ENCODE measurements around the gene DDX3X. TPM values are rescaled to one million over a fixed set of nuclear protein-coding genes. Genes with fewer than 3 reads are reported as not detected.

The DDX3X gene
- total and polyA plus RNA-seq, 2 of the 13 experiments (the other 11 are each of a cell fraction or from before 2014, with no cell fraction given): 53.5 to 239 TPM

- in situ Hi-C loops (cut with HindIII; ENCODE audit: extremely low pct_ligation_motif_present, low pct_unique_long_range_greater_than_20kb): no loop called here
- 79% methylated on average over 3 of the region's 3 CpGs for WGBS (ENCODE audit: low lambda C conversion rate)
- BruUV-seq (replicated peaks): no TSS peak
These were observed 17.1 kb downstream of the DDX3X start for GRCh38 chrX:41350976-41351569.

More at GRCh38 chrX:41350976-41351569, 17.1 kb downstream of the DDX3X start:
- CTCF ChIA-PET (ENCODE audit: low intra/inter-chr PET ratio, low total read pairs): no interaction called here
- no peaks in the 10 kb centered on the region for H3K27me3 ChIP-seq (ENCODE audit: control insufficient read depth in 1 of 2, insufficient read depth in 2 of 2, low read length in 2 of 2)
- no peak overlapping the region for H2AFZ ChIP-seq (ENCODE audit: low read length)
- H3K4me1 ChIP-seq (ENCODE audit: insufficient read depth, low read length): no peaks in the 10 kb centered on the region
- no peak for DNase-seq (ENCODE audit: low spot score)
- H3K36me3 ChIP-seq (replicated peaks in 1 of 2; ENCODE audit: control insufficient read depth in 1 of 2, insufficient read depth in 2 of 2, low read length in 2 of 2): peaks cover 3 to 13% of the 10 kb centered on the region in 2 experiments; a peak in 2 of 5 replicates
- no peaks in the 10 kb centered on the region for H3K79me2 ChIP-seq (ENCODE audit: insufficient read depth, low read length)
- H3K9me3 ChIP-seq (ENCODE audit: low read length): no peaks in the 10 kb centered on the region
- no peak overlapping the region for H3K4me2 ChIP-seq (ENCODE audit: low read depth, low read length)
- H3K27ac ChIP-seq (ENCODE audit: extremely low read length, insufficient read depth, low read length): no peak overlapping the region
- peaks cover 15% of the 10 kb centered on the region; the same call in 1 of the 2 replicates for H4K20me1 ChIP-seq (ENCODE audit: insufficient read depth, low read length)
- H3K4me3 ChIP-seq (replicated peaks in 1 of 3; ENCODE audit: insufficient read depth in 1 of 3, low read depth in 2 of 3, low read length in 3 of 3): no peak overlapping the region
- TF ChIP-seq NR2F1 (CRISPR knock-in tag; IDR thresholded peaks at IDR 0.05) (peak in 1 of 2 experiments; percentile 7; a peak in 1 of 4 replicates), ATF4 (CRISPR knock-in tag; IDR thresholded peaks at IDR 0.05) (0 out of 4 replicates have a peak, but pooled peaks of 1 of the 2 experiments have one; percentile 31), RBM22 (optimal IDR thresholded peaks at IDR 0.05; ENCODE audit: low read length) (peak; percentile 51), PBX3 (CRISPR knock-in tag; IDR thresholded peaks at IDR 0.05; ENCODE audit: borderline replicate concordance) (no peak), SSRP1 (CRISPR knock-in tag; IDR thresholded peaks at IDR 0.05) (peak; percentile 9; the same call in 1 of the 2 replicates), NCOA5 (CRISPR knock-in tag; IDR thresholded peaks at IDR 0.05) (no peak), POLR2G (IDR thresholded peaks at IDR 0.05; ENCODE audit: low read depth, low read length) (peak; percentile 74), ZNF552 (CRISPR knock-in tag; IDR thresholded peaks at IDR 0.05; ENCODE audit: borderline replicate concordance) (no peak), POLR2AphosphoS5 (IDR thresholded peaks at IDR 0.05; ENCODE audit: low read depth, low read length) (0 out of 2 replicates have a peak, but pooled peaks have one; percentile 8), MBD4 (IDR thresholded peaks at IDR 0.05; ENCODE audit: borderline replicate concordance, low read length) (peak; percentile 73; the same call in 1 of the 2 replicates), AGO2 (optimal IDR thresholded peaks at IDR 0.05; ENCODE audit: low read depth, low read length) (peak; percentile 72), ZNF430 (CRISPR knock-in tag; IDR thresholded peaks at IDR 0.05) (no peak), ZNF530 (CRISPR knock-in tag; IDR thresholded peaks at IDR 0.05; ENCODE audit: low read depth) (no peak)
- intact Hi-C loops (cut with micrococcal nuclease; ENCODE audit: unreplicated experiment): loop anchor here (1.0 kb wide), 1 partner anchor 61 kb away; no protein-coding TSS in a partner anchor
- POLR2A ChIA-PET: no interaction called here
- no peak overlapping the region for H3K9ac ChIP-seq (ENCODE audit: insufficient read depth, low read depth, low read length)
- no peak for FAIRE-seq
- 0 out of 3 replicates have a peak, but pooled peaks have one; percentile 5 for ATAC-seq

All from HepG2 (cell line).